Endothelial cell (in vitro differentiated cells): ENCODE results near the gene PSORS1C1. TPM values are rescaled to one million over a fixed set of nuclear protein-coding genes. Genes with fewer than 3 reads are reported as not detected.

Experiments
- DNase-seq: peaks from one replicate; pipeline ENCODE4 v3.0.0; 2021; ENCODE audit warnings: low spot score
- H3K27ac Mint-ChIP-seq: one replicate; pipeline ENCODE4 v1.8.0; 2021; ENCODE audit warnings: mixed read lengths, inconsistent platforms; ENCODE audit not compliant: unreplicated experiment
- H3K27me3 Mint-ChIP-seq: one replicate; pipeline ENCODE4 v1.8.0; 2021; ENCODE audit warnings: mild to moderate bottlenecking, moderate library complexity, mixed read lengths, inconsistent platforms; ENCODE audit not compliant: unreplicated experiment
- H3K36me3 Mint-ChIP-seq: one replicate; pipeline ENCODE4 v1.8.0; 2021; ENCODE audit warnings: mild to moderate bottlenecking, low read depth, mixed read lengths, inconsistent platforms; ENCODE audit not compliant: unreplicated experiment
- H3K4me1 Mint-ChIP-seq: one replicate; pipeline ENCODE4 v1.8.0; 2021; ENCODE audit warnings: mild to moderate bottlenecking, mixed read lengths, inconsistent platforms; ENCODE audit not compliant: unreplicated experiment
- H3K4me3 Mint-ChIP-seq: one replicate; pipeline ENCODE4 v1.8.0; 2021; ENCODE audit warnings: mild to moderate bottlenecking, mixed read lengths, inconsistent platforms; ENCODE audit not compliant: unreplicated experiment
- H3K9me3 Mint-ChIP-seq: one replicate; pipeline ENCODE4 v1.8.0; 2021; ENCODE audit warnings: mixed read lengths, inconsistent platforms; ENCODE audit not compliant: unreplicated experiment
- CTCF ChIP-seq: fragments of 200-600 bp; sonication (generic); IDR thresholded peaks from one replicate; pipeline ENCODE4 v1.5.0; 2021; ENCODE audit warnings: antibody characterized with exemption; ENCODE audit not compliant: unreplicated experiment
- total RNA-seq: library from RNA; stranded (reverse); fragmentation: NEBNext Ultra II Directional; extraction: Animal tissue kit (Norgen Biotek cat#: 25700); gene quantifications from one replicate; pipeline ENCODE4 v1.2.1, GENCODE V29; 2021; ENCODE audit not compliant: unreplicated experiment

PSORS1C1 gene
- total RNA-seq, 1 donor from 2014 or later = 0.54 TPM

DNA sequence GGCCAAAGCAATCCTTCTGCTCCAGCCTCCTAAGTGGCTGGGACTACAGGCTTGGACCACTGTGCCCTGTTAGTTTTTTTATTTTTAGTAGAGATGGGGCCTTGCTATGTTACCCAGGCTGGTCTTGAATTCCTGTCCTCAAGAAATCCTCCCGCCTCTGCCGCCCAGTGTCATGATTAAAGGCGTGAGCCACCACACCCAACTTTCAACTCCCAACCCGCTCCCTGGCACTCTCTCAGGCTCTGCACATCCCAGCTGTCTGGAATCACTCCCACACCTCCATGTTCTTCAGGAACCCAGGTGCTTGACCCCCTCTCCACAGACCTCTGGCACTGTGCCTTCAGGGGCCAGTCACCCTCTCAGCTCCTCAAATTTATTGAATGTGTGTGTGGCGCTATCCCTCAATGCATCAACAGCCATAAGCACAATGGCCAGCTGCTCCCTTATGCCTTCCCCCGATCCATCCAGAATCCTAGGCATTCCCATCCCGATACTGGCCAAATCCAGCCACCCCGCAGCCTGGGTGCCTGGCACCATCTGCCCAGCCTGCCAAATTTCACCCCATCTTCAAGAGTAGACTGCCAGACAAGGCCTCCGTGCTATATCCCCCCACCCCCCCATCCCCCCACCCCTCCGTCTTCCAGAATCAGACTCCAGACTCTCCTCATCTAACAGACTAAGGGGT, 56.5 kb downstream of the PSORS1C1 start:
- peaks cover 4% of the 10 kb centered on the region for H3K36me3 Mint-ChIP-seq
- no peaks in the 10 kb centered on the region for H3K9me3 Mint-ChIP-seq
- DNase-seq = no peak
- no peak overlapping the region for H3K4me3 Mint-ChIP-seq
- peaks cover 7% of the 10 kb centered on the region for H3K27me3 Mint-ChIP-seq
- H3K27ac Mint-ChIP-seq = no peak overlapping the region
- TF ChIP-seq CTCF = no peak
- peaks cover 4% of the 10 kb centered on the region for H3K4me1 Mint-ChIP-seq

DNA sequence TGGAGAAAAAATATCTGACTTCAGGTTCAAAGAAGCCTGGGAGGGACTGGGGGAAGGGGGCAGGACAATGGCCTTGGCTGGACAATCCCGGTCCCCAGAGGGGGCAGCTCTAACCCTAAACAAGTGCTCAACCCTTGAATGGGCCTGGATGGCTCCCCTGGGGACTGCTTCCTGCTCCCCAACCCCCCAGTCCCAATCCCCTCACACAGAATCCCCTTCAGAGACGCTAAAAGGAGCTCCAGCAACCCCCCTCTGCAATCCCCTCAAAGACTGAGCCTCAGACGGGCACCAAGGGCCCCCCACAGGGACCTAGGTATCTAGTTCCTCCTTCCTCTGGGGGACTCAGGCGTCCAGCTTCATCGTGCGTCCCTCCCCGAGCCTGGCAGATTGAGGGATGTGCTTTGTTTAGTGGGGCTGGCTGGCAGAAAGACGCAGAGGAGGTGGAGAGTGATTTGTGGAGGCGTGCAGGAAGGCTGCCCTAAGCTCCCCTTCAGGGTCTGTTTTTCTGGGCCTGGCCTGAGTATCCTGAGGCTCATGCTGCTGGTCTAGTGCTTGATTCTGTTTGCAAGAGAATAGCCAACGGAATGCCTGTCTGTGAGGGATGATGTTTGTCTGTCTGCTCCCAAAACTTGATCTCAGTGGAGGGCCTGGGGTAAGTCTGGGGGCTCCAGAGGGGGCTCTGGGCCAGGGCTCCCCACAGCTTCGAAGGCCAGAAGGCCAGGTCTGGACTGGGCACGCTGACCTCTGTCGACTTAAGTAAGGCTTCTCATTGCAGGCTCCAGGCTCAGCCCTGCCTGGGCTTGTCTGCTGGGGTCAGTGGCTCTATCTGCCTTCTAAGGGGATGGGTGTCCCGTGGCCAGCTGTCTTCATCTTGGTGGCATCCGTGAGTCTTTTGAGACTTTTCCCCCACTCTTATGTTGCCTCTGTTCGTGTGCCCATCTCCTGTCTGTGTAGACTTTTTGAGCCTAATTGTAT, 57.6 kb downstream of the PSORS1C1 start:
- Mint-ChIP-seq H3K4me1 (peaks cover 4% of the 10 kb centered on the region), H3K9me3 (no peaks in the 10 kb centered on the region), H3K4me3 (no peak overlapping the region), H3K27me3 (peaks cover 7% of the 10 kb centered on the region), H3K36me3 (peaks cover 4% of the 10 kb centered on the region), H3K27ac (no peak overlapping the region)
- no peak for TF ChIP-seq CTCF
- no peak for DNase-seq

- no peak overlapping the region for H3K27ac Mint-ChIP-seq
- peaks cover 4% of the 10 kb centered on the region for H3K4me1 Mint-ChIP-seq
- H3K9me3 Mint-ChIP-seq = no peaks in the 10 kb centered on the region
- H3K27me3 Mint-ChIP-seq = peaks cover 9% of the 10 kb centered on the region
- H3K36me3 Mint-ChIP-seq = peaks cover 4% of the 10 kb centered on the region
- no peak for DNase-seq
- no peak overlapping the region for H3K4me3 Mint-ChIP-seq
- TF ChIP-seq CTCF = no peak
Observed at GRCh38 chr6:31172973-31173384, 58.4 kb downstream of the PSORS1C1 start.

DNA sequence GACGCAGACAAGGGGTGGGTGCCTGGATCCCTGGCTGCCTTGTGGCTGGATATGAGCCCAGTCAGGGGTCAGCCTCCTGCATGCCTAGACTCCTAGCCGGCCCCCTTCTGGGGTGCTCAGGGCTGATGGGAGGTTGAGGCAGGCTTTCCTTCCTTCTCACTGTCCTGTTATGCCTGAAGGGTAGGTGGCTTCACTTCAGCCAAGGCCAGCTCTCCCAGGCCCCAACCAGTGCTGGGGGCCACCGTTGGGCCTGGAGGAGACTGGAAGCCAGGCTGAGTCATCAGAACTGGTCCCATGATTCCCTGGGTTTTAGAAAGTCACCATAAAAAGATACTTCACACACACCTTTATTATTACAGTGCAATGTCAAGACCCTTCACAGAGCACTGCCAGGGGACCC, 58.8 kb downstream of the PSORS1C1 start:
- no peak overlapping the region for H3K4me3 Mint-ChIP-seq
- H3K36me3 Mint-ChIP-seq = peaks cover 3% of the 10 kb centered on the region
- no peak overlapping the region for H3K27ac Mint-ChIP-seq
- H3K9me3 Mint-ChIP-seq = no peaks in the 10 kb centered on the region
- peaks cover 9% of the 10 kb centered on the region for H3K27me3 Mint-ChIP-seq
- DNase-seq = no peak
- no peak for TF ChIP-seq CTCF
- peaks cover 7% of the 10 kb centered on the region for H3K4me1 Mint-ChIP-seq

DNA sequence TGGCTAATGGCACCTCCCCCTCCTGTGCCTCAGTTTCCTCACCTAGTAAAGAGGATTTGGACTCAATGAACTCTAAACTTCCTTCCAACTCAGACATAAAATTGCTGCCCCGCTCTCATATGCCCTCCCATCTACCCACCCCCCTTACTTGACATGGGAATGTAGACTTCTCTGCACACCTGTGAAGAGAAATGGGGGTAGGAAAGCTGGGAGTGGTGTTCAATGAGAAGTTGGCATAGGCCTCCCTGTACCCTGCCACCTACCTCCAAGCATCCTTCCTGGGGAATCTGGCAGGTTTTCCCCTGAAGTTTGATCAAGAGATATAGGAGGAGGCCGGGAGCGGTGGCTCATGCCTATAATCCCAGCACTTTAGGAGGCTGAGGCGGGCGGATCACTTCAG, 59.8 kb downstream of the PSORS1C1 start:
- Mint-ChIP-seq H3K4me3 (no peak overlapping the region), H3K4me1 (peaks cover 9% of the 10 kb centered on the region), H3K27ac (no peak overlapping the region), H3K27me3 (peaks cover 13% of the 10 kb centered on the region), H3K36me3 (no peaks in the 10 kb centered on the region), H3K9me3 (no peaks in the 10 kb centered on the region)
- TF ChIP-seq CTCF = no peak
- no peak for DNase-seq
